Omental fat pad (tissue), 4 donors: ENCODE data around the gene ALAS1. TPM values are rescaled to one million over a fixed set of nuclear protein-coding genes. Genes with fewer than 3 reads are reported as not detected.
"Not testable (repeated sequence)": the region's sequence is repeated elsewhere in the genome, so short reads cannot be mapped to it uniquely, and the experiment has no call there.

Experiments
- ATAC-seq: fragments of 150-250 bp; one replicate; pipeline ENCODE4 v1.9.1; 2016; ENCODE audit warnings: mild to moderate bottlenecking, moderate library complexity; ENCODE audit not compliant: low FRiP score
- DNase-seq: peaks from one replicate; pipeline ENCODE4 v3.0.0-alpha.2; 2019; ENCODE audit warnings: low spot score
- CTCF ChIP-seq, 3 donors: fragments of 450-650 bp; IDR thresholded peaks; one replicate each; pipeline ENCODE4 v1.5.1; 2016 to 2017; ENCODE audit warnings: antibody characterized with exemption in 3 of 3, mild to moderate bottlenecking in 3 of 3, moderate library complexity in 2 of 3
- total RNA-seq, 4 donors: library from RNA; depleted of rRNA; stranded (reverse); fragments of >200 nt; gene quantifications; one replicate each; pipeline ENCODE4 v1.1.0, GENCODE V29; 2016

Gene ALAS1
- total RNA-seq, 4 donors from 2014 or later: 29.3 to 79.7 (median 31.0) TPM

- ATAC-seq (peak; percentile 9), DNase-seq (no peak)
- TF ChIP-seq CTCF (IDR thresholded peaks at IDR 0.05): no peak
Measured at GRCh38 chr3:52177701-52178042, 20.3 kb upstream of the ALAS1 start.

GRCh38 chr3:52178126-52178525 is 19.8 kb upstream of the ALAS1 start:
- not testable (repeated sequence) for DNase-seq, ATAC-seq

GRCh38 chr3:52178537-52178936 is 19.4 kb upstream of the ALAS1 start:
- no peak for DNase-seq
- no peak for ATAC-seq
- no peak for TF ChIP-seq CTCF (IDR thresholded peaks at IDR 0.05)

GRCh38 chr3:52181543-52181942 is 16.4 kb upstream of the ALAS1 start:
- TF ChIP-seq CTCF (IDR thresholded peaks at IDR 0.05): no peak
- no peak for ATAC-seq
- DNase-seq: no peak

- DNase-seq: no peak
- TF ChIP-seq CTCF (IDR thresholded peaks at IDR 0.05): no peak
- no peak for ATAC-seq
Measured at GRCh38 chr3:52182196-52182595, 15.8 kb upstream of the ALAS1 start.

GRCh38 chr3:52182691-52183090 is 15.3 kb upstream of the ALAS1 start:
- no peak for ATAC-seq
- DNase-seq: no peak
- TF ChIP-seq CTCF (IDR thresholded peaks at IDR 0.05): no peak

GRCh38 chr3:52183786-52184445 is 14.0 kb upstream of the ALAS1 start:
- no peak for DNase-seq

More at GRCh38 chr3:52183786-52184445, 14.0 kb upstream of the ALAS1 start:
- TF ChIP-seq CTCF (IDR thresholded peaks at IDR 0.05): no peak
- no peak for ATAC-seq
